ENCODE results near the gene TIGIT.

Gene TIGIT

DNA sequence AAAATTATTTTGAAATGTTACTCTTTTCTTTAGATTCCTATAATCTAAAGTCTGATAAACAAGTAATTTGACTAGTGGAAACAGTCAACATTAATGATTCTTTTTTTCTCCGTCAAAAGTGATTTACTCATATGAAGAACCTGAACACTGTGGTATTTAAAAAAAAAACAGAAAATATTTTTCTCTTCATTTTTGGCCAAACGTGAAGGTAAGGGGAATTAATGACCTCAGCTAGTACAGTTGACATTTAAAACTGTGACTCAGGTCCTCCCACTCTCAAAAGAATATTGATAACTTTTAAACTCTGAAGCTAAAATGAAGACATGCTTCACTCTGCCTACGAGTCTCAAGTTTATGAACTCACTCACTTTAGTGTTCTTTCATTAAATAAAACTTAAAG is 34.5 kb downstream of the TIGIT start:
- POLR2A ChIA-PET: no interaction called here
- DNase-seq (ENCODE audit: extremely low spot score): no peak
- no peak for TF ChIP-seq CTCF (IDR thresholded peaks at IDR 0.05; ENCODE audit: control extremely low read depth, extremely low read depth, low read depth, missing control alignments)
- CTCF ChIA-PET: interaction anchor here (0.6 to 2.8 kb wide), 6 partner anchors 9 to 493 kb away, joined by 3 to 10 read pairs (median 3); no protein-coding TSS in a partner anchor

DNA sequence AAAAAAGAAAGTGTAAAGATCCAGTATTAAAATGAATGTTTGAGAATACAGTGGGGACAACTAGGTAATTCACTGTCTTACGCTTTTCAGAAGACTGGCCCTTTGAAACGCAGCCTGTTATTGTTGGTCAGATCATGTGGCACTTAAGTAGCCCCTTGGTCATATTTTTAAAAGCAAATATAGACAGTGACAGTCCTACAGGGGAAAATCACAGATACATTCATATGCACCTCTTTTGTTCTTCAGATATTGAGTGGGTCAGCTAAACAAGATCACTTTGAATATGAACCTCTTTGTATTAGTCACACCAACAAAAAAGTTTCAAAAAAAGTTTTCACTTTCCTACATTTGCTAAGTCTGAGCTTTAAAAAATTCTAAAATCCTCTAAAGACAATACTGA is 36.0 kb downstream of the TIGIT start:
- ChIA-PET CTCF (interaction anchor here (1.1 kb wide), 2 partner anchors 34 to 39 kb away, joined by 3 read pairs; no protein-coding TSS in a partner anchor), POLR2A (no interaction called here)
- no peak for TF ChIP-seq CTCF (IDR thresholded peaks at IDR 0.05; ENCODE audit: control extremely low read depth, extremely low read depth, low read depth, missing control alignments)
- no peak for DNase-seq (ENCODE audit: extremely low spot score)

GRCh38 chr3:114331007-114331406 is 37.2 kb downstream of the TIGIT start:
- DNase-seq (ENCODE audit: extremely low spot score): no peak
- POLR2A ChIA-PET: no interaction called here
- CTCF ChIA-PET: interaction anchor here (0.8 to 1.0 kb wide), 2 partner anchors 35 to 40 kb away, joined by 4 read pairs; no protein-coding TSS in a partner anchor
- no peak for TF ChIP-seq CTCF (IDR thresholded peaks at IDR 0.05; ENCODE audit: control extremely low read depth, extremely low read depth, low read depth, missing control alignments)

DNA sequence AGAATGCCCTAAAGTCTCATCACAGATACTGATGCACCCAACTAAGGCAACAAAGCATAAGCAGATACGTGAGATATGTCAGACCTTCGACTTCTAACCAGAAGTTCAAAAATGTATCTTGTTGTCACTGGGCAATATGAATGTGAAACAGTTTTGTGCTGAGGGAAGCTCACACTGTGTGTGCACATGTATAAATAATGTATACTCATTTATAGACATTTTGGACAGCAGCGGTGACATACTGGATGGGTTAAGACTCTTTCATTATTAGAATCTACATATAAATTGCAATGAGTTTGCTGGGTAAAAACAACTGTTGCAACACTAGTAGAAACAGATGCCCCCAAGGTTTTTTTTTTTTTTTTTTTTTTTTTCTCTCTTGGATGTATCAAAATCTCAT is 37.9 kb downstream of the TIGIT start:
- TF ChIP-seq CTCF (IDR thresholded peaks at IDR 0.05; ENCODE audit: control extremely low read depth, extremely low read depth, low read depth, missing control alignments): no peak
- CTCF ChIA-PET: no interaction called here

DNA sequence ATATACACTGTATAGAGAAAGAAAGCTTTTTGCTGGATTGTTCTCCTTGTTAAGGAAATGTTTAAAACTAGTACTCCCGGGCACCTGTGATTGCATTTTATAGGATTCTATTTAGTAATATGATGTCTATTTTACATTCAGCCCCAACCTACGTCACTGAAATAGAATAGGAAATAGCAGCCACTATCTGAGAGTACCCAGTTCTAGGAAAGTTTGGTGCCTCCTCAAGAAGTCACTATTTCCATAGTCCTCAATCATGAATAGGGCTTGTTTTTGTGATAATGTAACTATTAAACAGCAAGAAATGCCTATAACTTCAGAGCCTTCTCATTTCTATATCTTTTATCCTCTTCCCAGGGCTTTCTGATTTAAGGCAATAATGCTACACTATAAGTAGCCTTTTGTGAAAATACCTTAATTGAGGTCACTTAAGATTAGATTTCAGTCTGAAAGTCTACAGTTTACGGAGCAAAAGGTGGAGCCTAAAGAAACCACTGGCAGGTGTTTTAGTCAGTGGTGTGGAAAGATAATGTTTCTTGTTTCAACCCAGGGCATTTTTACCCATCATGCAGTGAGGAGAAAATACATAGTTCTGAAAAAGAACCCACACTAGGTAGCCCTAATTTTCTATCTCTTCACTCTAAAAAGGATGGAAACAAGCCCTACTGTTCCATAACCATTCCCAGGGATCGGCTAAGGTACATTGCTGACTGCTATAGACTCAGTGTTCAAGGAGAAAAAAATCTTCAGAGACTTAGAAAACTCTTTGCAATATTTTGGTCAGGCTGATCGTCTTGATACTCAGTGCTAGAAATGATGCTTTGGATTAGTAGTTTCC is 38.7 kb downstream of the TIGIT start:
- DNase-seq (ENCODE audit: extremely low spot score): no peak
- ChIA-PET POLR2A (no interaction called here), CTCF (interaction anchor here (1.2 to 1.9 kb wide), 2 partner anchors 33 to 41 kb away, joined by 4 to 6 read pairs; no protein-coding TSS in a partner anchor)
- TF ChIP-seq CTCF (IDR thresholded peaks at IDR 0.05; ENCODE audit: control extremely low read depth, extremely low read depth, low read depth, missing control alignments): no peak

More for the DNA sequence above, 37.9 kb downstream of the TIGIT start:
- DNase-seq (ENCODE audit: extremely low spot score): no peak
- POLR2A ChIA-PET: no interaction called here

- no peak for DNase-seq (ENCODE audit: extremely low spot score)
- ChIA-PET CTCF (interaction anchor here (1.2 to 3.0 kb wide), 5 partner anchors 27 to 51 kb away, joined by 3 to 14 read pairs (median 4); partner anchors contain the start of gene TIGIT), POLR2A (no interaction called here)
- no peak for TF ChIP-seq CTCF (IDR thresholded peaks at IDR 0.05; ENCODE audit: control extremely low read depth, extremely low read depth, low read depth, missing control alignments)
Observed at GRCh38 chr3:114333180-114333922, 39.5 kb downstream of the TIGIT start.

All from GM10248 (cell line).